Activated CD4-positive, CD25-positive, alpha-beta regulatory T cell treated with anti-CD3 and anti-CD28 coated beads, Interleukin-2, amount 50 U/mL, for 16 hours (primary cell): Measurements from ENCODE around the gene PRDM2.

Experiments used
- DNase-seq: peaks from one replicate; pipeline ENCODE4 v3.0.0-alpha.2; 2020; ENCODE audit warnings: low read depth, low spot score

The PRDM2 gene

DNA sequence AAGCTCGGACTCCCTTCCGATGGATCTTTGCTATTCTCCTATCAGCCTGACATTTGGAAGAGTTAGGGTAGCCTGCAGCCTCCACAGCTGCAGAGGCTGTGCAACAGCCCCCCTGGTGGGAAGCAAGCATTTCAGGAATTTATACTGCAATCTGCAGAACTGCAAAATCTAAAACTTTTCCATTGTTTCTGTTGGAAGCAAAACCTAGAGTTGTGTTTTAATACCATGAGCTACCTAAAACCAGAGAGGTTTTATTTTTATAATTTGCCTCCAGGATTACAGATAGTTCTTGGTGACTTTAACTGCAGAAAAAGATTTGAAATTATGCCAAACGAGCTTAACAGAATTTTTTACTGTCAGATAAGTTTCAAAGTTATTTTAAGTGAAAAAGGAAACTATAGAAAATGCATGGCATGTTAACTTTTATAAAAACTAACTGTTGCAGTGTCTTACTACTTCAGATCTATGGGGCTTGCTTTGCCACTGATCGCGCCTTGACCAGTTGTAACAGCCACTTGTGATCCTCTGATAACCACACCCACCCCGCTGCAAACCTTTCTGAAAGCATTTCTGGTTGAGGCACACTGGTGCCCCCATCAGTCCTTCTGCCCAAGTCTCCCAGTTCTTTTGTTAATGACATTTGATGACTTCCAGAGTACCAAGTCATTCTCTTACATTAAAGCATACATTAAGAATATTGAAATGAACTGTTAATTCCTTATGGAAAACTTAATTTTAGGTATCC is 64.8 kb downstream of the PRDM2 start:
- DNase-seq, result no peak

DNA sequence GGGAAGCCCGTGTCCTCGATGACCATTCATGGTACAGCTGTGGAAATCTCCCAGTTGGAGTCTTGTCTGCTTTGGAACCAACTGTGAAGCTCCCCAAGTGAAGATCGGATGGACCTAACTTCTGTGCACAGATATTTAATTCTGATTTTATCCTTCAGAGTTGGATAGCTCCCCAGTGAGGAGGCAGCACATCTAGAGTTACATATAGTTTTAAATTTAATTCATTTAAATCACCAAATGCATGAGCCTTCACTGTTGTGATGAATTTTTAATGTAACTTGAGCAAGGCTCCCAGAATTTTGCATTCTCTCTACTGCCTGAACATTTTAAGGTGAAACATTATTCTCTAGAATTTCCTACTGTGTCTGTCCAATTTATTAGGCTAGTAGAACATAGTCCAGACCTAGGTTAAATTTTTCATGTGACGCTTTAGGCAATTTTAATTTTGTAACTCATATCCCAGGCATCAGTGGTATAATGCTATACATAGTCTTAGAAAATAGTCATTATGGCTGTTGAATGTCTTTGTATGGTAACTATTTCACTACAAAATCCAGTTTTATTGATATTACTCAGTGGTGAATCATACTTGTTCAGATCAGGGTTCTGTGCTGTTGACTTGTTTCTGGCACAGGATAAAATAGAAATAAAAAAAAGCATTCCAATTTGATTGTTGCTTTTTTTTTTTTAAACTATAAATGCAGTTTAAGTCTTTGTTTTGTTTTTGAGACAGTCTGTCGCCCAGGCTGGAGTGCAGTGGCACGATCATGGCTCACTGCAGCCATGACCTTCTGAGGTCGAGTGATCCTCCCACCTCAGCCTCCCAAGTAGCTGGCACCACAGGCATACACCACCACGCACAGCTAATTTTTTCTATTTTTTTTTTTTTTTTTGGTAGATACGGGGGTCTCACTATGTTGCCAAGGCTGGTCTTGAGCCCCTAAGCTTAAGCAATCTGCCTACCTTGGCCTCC is 66.9 kb downstream of the PRDM2 start:
- DNase-seq, result no peak

DNA sequence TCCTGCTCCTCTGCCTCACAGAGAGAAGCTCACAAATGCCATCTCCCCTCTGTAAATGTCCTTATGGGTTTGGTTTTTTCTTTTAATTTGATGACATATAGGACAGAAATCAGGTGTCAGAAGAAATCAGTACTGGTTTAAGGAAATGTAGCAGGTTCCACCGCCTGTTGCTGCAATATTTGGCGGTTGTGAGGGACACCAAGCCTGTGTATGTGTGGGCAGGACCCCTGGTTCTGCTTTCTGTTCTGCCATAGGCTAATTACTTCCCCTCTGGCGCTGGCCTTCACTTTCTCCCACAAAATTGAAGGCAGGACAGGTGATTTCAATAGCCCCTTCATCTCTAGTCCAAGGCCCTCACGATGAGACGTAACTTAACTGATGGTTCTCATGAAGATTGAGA is 69.2 kb downstream of the PRDM2 start:
- no peak for DNase-seq

DNA sequence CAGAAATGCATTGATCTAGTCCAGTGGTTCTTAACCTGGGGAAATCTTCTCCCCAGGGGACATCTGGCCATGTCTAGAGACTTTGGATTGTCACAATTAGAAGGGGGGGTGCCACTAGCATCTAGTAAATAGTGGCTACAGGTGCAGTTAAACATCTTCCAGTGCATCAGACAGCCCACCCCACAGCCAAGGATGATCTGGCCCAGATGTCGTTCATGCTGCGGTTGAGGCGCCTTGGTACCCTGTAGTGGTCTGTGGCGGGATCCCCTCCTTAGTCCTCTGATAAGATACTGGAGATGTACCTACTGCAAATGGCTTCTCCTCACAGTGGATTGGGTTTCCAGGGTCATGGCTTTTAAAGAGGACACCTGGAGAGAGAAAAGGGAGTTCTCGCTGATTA is 69.8 kb downstream of the PRDM2 start:
- no peak for DNase-seq

DNA sequence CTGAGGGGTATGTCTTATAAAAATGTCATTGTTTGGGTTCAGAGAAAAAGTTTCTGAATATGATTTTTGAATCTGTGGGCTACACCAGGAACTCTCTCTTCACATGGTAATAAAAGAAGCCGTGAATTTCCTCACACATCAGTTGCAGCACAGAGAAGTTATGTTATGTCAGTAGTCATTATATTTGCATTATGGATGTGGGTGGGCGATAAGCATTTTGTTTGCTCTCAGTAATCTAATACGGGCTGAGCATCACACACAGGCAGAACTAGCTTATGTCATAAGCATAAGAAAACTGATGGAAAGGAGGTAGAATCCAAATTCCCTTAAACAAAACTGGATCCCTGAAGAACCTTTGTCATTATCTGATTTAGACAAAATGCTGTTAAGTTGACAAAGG is 70.8 kb downstream of the PRDM2 start:
- DNase-seq, result no peak

DNA sequence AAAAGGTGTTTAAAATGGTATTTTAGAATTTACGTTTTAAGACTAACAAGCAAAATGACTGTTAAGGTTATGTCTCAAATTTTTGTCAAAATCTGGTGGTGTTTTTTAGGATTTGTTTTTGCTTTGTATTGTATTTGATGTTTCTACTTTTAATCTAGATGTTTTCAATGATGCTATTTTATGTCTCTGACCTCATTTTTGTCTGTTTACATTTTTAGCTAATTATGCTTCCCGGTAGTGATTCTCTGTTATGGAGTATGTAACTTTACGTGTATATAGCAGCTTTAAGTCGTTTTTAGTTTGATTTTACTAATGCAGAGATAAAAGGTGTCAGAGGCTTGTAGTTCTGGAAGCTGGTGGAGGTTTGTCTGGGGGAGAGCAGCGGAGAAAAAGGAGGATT is 71.8 kb downstream of the PRDM2 start:
- DNase-seq, result no peak

DNA sequence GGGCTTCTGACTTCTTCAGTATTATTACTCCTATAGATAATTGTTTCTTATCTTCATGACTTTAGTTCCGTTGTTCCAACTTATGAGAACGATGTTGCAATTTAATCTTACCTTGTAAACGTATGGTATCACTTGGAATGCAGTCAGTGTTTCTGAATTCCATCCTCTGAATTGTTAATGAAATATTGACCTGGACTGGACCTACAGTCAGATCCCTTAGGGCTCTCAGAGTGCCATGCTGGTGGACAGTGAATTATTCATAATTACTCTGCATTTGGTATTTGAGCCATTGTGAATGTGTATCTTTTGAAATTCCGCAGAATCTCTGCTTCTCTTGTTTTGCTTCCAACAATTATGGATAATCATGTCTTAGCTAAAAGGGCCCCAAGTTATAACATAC is 72.3 kb downstream of the PRDM2 start:
- DNase-seq, result no peak

DNA sequence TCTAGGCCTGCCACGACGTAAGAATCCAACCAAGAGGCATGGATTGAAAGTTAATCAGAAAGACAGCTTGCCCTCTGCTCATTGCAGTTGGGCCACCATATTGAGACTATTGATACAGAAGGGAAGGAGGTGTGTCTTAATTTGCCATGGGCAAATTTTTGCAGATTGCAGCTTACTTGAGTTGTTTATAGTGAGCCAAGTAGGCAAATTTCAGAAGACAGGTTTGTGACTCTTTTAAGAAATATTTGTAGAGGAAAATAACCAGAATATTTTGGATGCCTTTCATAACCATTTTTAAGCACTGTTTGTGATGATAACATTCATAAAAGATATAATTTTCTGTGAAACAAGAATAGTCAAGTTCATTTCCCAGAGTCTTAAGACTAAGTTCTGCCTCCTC is 74.1 kb downstream of the PRDM2 start:
- DNase-seq, result no peak

DNA sequence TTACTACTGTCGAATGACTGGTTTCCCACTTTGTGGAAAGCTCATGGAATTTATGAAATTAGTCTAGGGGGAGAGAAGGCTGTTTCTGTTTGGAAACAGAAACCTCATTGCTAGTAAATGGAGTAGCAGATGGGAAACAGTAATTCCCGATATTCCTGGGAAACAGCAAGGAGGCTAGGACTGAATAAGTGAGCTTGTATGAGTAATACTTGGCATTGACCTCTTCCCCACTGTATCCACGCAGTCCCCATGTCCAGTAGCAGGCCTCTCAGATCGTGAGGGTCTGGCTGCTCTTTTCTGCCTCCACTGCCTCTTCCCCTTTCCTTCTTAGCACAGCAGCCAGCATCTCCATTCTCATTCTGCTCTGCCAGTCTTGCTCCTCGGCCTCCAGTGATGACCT is 75.5 kb downstream of the PRDM2 start:
- DNase-seq, result no peak

DNA sequence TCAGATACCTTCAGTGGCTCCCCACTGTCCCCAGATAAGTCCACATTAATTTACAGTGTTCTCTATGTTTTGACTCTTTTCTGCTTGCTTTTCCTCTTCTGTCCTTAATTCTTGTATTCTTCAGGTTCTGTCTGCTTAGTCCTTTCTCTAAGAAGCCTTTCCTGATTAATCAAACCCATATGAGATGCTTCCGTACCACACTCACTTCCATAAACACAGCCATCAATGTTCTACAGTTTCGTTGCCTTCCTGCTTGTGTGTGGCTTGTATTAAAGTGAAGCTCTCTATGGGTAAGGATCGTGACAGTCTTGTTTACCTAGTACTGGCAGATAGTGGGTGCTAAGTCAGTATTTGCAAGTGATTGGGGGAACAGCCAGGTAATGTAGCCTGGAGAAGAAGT is 75.9 kb downstream of the PRDM2 start:
- DNase-seq, result no peak

DNA sequence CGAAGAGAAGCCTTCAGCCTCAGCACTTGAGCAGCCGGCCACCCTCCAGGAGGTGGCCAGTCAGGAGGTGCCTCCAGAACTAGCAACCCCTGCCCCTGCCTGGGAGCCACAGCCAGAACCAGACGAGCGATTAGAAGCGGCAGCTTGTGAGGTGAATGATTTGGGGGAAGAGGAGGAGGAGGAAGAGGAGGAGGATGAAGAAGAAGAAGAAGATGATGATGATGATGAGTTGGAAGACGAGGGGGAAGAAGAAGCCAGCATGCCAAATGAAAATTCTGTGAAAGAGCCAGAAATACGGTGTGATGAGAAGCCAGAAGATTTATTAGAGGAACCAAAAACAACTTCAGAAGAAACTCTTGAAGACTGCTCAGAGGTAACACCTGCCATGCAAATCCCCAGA is 78.4 kb downstream of the PRDM2 start:
- no peak for DNase-seq

DNA sequence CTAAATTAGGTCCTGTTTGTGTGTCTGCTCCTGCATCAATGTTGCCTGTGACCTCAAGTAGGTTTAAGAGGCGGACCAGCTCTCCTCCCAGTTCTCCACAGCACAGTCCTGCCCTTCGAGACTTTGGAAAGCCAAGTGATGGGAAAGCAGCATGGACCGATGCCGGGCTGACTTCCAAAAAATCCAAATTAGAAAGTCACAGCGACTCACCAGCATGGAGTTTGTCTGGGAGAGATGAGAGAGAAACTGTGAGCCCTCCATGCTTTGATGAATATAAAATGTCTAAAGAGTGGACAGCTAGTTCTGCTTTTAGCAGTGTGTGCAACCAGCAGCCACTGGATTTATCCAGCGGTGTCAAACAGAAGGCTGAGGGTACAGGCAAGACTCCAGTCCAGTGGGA is 79.9 kb downstream of the PRDM2 start:
- DNase-seq, result no peak

DNA sequence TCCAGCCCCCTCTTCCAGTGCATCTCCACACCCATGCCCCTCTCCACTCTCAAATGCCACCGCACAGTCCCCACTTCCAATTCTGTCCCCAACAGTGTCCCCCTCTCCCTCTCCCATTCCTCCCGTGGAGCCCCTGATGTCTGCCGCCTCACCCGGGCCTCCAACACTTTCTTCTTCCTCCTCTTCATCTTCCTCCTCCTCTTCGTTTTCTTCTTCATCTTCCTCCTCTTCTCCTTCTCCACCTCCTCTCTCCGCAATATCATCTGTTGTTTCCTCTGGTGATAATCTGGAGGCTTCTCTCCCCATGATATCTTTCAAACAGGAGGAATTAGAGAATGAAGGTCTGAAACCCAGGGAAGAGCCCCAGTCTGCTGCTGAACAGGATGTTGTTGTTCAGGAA is 80.8 kb downstream of the PRDM2 start:
- DNase-seq, result no peak

DNA sequence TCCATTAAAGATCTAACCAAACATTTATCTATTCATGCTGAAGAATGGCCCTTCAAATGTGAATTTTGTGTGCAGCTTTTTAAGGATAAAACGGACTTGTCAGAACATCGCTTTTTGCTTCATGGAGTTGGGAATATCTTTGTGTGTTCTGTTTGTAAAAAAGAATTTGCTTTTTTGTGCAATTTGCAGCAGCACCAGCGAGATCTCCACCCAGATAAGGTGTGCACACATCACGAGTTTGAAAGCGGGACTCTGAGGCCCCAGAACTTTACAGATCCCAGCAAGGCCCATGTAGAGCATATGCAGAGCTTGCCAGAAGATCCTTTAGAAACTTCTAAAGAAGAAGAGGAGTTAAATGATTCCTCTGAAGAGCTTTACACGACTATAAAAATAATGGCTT is 81.2 kb downstream of the PRDM2 start:
- DNase-seq, result no peak

DNA sequence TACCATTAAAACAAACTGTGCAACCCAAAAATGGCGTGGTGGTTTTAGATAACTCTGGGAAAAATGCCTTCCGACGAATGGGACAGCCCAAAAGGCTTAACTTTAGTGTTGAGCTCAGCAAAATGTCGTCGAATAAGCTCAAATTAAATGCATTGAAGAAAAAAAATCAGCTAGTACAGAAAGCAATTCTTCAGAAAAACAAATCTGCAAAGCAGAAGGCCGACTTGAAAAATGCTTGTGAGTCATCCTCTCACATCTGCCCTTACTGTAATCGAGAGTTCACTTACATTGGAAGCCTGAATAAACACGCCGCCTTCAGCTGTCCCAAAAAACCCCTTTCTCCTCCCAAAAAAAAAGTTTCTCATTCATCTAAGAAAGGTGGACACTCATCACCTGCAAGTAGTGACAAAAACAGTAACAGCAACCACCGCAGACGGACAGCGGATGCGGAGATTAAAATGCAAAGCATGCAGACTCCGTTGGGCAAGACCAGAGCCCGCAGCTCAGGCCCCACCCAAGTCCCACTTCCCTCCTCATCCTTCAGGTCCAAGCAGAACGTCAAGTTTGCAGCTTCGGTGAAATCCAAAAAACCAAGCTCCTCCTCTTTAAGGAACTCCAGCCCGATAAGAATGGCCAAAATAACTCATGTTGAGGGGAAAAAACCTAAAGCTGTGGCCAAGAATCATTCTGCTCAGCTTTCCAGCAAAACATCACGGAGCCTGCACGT is 82.1 kb downstream of the PRDM2 start:
- no peak for DNase-seq

DNA sequence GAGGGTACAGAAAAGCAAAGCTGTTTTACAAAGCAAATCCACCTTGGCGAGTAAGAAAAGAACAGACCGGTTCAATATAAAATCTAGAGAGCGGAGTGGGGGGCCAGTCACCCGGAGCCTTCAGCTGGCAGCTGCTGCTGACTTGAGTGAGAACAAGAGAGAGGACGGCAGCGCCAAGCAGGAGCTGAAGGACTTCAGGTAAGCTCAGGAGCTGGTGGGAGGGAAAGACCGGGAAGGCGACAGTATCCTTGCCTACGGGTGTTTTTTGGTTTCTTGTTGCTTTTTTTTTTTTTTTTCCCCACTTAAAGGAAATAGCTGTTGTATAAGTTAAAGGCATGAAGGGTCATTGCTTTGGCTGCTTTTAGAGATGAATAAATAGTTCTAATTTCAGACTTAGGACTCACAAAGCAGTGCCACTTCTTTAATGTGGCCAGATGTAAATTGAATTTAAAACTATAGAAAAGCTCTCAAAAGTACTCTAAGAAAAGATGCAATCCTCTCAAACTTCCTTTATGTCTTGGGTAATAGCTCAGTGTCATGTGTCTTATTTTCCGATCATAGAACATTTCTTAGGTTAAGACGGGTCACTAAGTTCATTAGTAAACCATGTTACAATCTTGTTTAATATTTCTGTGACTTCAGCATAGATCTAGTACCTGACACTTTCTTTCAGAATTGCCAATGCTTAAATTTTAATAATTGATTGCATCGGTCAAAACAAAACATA is 82.8 kb downstream of the PRDM2 start:
- DNase-seq, result no peak

DNA sequence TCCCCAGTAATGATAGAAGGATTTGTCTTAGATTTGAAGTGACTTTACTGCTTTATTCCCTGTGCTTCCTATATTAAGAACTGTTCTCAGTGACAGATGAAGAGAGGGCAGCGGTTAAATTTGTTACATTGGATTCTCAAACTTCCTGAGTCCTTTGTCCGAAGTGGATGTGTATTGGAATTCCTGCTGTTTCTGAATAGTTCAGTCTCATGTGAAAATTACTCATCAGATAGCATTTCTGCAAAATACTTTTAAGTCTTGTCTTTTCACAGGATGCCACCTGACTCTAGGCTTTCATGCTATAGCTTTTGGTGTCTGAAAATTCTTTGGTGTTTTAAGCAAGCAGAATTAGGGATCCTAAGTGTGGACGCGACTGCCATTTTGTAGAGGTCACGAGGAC is 83.6 kb downstream of the PRDM2 start:
- DNase-seq, result no peak

DNA sequence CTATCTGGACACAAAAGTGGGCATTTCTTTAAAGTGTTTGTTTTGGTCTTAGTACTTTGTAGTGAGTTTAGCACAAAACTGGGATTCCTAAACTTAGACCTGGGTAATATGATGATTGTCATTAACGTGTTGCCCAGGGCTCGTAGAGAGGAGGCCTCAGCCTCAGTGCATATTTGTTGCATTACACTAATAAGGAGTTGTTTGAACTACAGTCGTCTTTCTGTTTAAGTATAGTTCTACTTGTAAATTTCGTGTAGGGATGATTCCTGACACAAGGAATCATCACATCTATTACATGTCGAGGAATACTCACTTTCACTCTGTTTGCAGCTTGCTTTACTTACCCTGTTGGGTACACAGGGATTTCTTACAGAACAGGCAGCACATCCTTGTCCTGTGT is 85.0 kb downstream of the PRDM2 start:
- no peak for DNase-seq

DNA sequence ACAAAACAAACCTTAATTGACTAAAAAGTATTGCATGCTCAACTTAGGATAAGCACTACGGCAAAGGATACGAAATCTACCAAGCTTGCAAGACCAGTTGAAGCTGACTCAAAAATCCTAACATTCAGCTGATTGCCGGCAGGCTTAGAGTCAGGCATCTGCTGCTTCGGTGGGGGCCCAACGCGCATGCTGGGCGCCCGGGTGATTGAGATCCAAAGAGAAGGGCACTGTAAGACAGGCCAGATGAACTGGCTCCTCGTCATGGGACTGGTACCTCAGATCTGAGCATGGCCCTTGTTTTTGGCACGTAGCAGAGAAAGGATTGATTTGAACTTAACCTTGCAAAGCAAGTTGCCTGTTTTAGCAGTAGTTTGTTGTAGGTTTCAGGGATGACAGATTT is 86.6 kb downstream of the PRDM2 start:
- no peak for DNase-seq

DNA sequence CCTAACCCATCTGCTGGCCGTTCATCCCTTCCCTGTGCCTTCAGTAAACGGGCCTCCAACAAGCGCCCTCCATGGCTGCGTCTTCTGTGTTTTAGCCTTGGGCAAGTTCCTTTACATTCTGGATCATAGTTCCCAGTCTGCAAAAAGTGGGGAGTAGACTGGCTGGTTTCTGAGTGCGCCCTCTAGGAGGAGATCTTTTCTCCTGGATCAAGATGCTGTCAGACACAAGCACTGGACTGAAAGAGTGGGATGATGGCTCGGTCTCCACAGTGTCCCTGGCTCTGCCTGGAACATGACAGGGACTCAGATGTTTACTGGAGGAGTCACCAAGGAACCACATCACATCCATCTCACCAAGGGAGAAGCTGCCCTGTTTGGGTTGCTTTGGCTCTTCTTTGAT is 88.8 kb downstream of the PRDM2 start:
- DNase-seq, result no peak

DNA sequence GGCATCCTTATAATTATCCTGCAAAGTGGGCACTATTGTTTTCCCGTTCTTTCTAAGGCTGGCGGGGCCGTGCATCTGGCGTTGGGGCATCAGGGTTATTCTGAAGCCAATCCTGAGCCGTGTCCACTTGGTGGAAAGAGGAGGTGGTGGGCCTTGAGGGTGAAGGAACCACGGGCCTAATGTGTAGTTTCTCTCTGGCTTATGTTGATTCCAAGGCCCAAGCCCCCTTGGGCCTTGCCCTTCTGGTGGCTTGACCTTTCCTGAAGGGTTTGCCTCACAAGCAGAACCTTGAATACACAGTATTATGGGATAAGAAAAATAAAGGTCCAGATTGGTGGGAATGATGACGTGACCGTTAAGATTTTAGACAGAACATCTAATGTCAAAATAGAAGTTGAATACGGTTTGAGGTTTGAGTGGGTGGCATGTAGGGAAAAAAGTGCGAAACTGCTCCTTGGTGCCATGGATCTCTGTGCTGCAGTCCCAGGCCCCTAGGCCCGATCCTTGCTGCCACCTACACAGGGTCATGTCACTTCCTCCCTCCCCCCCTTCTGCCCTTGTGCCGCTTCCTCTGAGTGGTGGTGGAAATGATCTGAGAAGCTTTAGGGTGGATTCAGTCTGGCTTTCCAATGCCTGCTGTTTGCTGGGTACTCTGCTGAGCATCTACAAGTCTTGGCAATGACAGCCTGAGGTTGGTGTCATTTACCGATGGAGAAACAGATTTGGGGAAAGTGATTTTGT is 90.5 kb downstream of the PRDM2 start:
- DNase-seq, result no peak
